Astrocyte (in vitro differentiated cells and primary cell): ENCODE results near the gene CARD11. TPM values are rescaled to one million over a fixed set of nuclear protein-coding genes. Genes with fewer than 3 reads are reported as not detected.

Experiments used
- DNase-seq: peaks from one replicate; pipeline ENCODE4 v3.0.0-alpha.2; 2010; ENCODE audit warnings: low read depth
- FAIRE-seq: peaks from 2 replicates; lab custom pipeline; 2011; peaks lifted over from hg19 to GRCh38; lab: Jason Lieb, UNC
- H2AFZ ChIP-seq: 2 replicates; pipeline ENCODE4 v1.6.0; 2012; ENCODE audit warnings: low read depth, low read length, inconsistent platforms
- H3K27ac ChIP-seq: 2 replicates; pipeline ENCODE4 v1.5.1; 2011; ENCODE audit warnings: low read depth, low read length, inconsistent platforms
- H3K27me3 ChIP-seq: 2 replicates; pipeline ENCODE4 v1.6.0; 2011; ENCODE audit warnings: low read length, inconsistent platforms; ENCODE audit not compliant: insufficient read depth
- H3K36me3 ChIP-seq: 2 replicates; pipeline ENCODE4 v1.5.1; 2011; ENCODE audit warnings: low read length, inconsistent platforms; ENCODE audit not compliant: insufficient read depth
- H3K4me1 ChIP-seq: 2 replicates; pipeline ENCODE4 v1.5.1; 2011; ENCODE audit warnings: low read length, inconsistent platforms; ENCODE audit not compliant: insufficient read depth
- H3K4me2 ChIP-seq: 2 replicates; pipeline ENCODE4 v1.6.0; 2012; ENCODE audit warnings: low read length, inconsistent platforms
- H3K4me3 ChIP-seq: 2 replicates; pipeline ENCODE4 v1.5.1; 2011; ENCODE audit warnings: low read depth, mild to moderate bottlenecking, low read length, inconsistent platforms; ENCODE audit not compliant: insufficient read depth
- H3K79me2 ChIP-seq: 2 replicates; pipeline ENCODE4 v1.6.0; 2012; ENCODE audit warnings: mild to moderate bottlenecking, low read length, inconsistent platforms; ENCODE audit not compliant: insufficient read depth
- H3K9ac ChIP-seq: 2 replicates; pipeline ENCODE4 v1.6.0; 2012; ENCODE audit warnings: mild to moderate bottlenecking, low read length, inconsistent platforms
- H3K9me3 ChIP-seq: 2 replicates; pipeline ENCODE4 v1.5.1; 2012; ENCODE audit warnings: low read depth, mild to moderate bottlenecking, low read length, inconsistent platforms; ENCODE audit not compliant: insufficient read depth
- H4K20me1 ChIP-seq: 2 replicates; pipeline ENCODE4 v1.6.0; 2012; ENCODE audit warnings: low read length, inconsistent platforms; ENCODE audit not compliant: insufficient read depth
- H3K27ac Mint-ChIP-seq: one replicate; pipeline ENCODE4 v1.8.0; 2021; ENCODE audit warnings: mild to moderate bottlenecking, mixed read lengths; ENCODE audit not compliant: unreplicated experiment
- H3K27me3 Mint-ChIP-seq: one replicate; pipeline ENCODE4 v1.8.0; 2021; ENCODE audit warnings: low read depth, mixed read lengths; ENCODE audit not compliant: unreplicated experiment
- H3K36me3 Mint-ChIP-seq: one replicate; pipeline ENCODE4 v1.8.0; 2021; ENCODE audit warnings: low read depth, mixed read lengths; ENCODE audit not compliant: unreplicated experiment
- H3K4me1 Mint-ChIP-seq: one replicate; pipeline ENCODE4 v1.8.0; 2021; ENCODE audit warnings: low read depth, mixed read lengths; ENCODE audit not compliant: unreplicated experiment
- H3K4me3 Mint-ChIP-seq: one replicate; pipeline ENCODE4 v1.8.0; 2021; ENCODE audit warnings: mild to moderate bottlenecking, moderate library complexity, mixed read lengths; ENCODE audit not compliant: unreplicated experiment
- H3K9me3 Mint-ChIP-seq: one replicate; pipeline ENCODE4 v1.8.0; 2021; ENCODE audit warnings: mild to moderate bottlenecking, mixed read lengths; ENCODE audit not compliant: unreplicated experiment
- EZH2 ChIP-seq: IDR thresholded peaks from 2 replicates; pipeline ENCODE4 v1.6.1; 2012; ENCODE audit warnings: mild to moderate bottlenecking, low read length, inconsistent platforms; ENCODE audit not compliant: insufficient read depth
- total RNA-seq: library from RNA; stranded (reverse); gene quantifications from 2 replicates; pipeline ENCODE4 v1.2.1, GENCODE V29; 2021
- TF ChIP-seq, protein P1 (sequence below): IDR thresholded peaks from 2 replicates; pipeline ENCODE4 v1.5.1; 2011; ENCODE audit warnings: low read depth, mild to moderate bottlenecking, inconsistent platforms, low read length, moderate library complexity; ENCODE audit not compliant: insufficient read depth

CARD11 gene
- total RNA-seq, 1 donor from 2014 or later: 9.5 TPM

DNA sequence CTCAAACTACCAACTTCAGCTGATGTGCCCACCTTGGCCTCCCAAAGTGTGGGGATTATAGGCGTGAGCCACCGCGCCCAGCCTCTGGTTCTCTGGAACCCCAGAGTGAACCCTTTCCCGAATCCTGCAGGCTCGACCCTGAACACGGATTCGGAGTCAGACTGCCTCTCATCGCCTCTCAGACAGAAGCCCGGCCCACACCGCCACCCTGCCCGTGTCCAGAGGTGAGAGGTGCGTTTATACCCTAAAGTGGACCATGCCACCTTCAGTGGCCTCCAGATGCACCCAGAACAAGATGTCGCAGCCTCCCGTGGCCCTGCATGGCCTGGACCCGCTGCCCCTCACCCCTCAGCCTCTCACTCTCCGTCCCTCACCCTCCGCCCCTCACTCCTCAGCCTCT lies 134.6 kb downstream of the CARD11 start:
- Mint-ChIP-seq H3K4me1 (no peaks in the 10 kb centered on the region), H3K27ac (no peak overlapping the region), H3K36me3 (no peaks in the 10 kb centered on the region), H3K9me3 (no peaks in the 10 kb centered on the region), H3K27me3 (peaks cover 1% of the 10 kb centered on the region), H3K4me3 (no peak overlapping the region)
- Histone ChIP-seq H3K4me1 (no peaks in the 10 kb centered on the region), H3K79me2 (no peaks in the 10 kb centered on the region), H3K4me3 (no peak overlapping the region), H3K4me2 (no peak overlapping the region), H2AFZ (no peak overlapping the region), H3K27ac (no peak overlapping the region), H3K36me3 (no peaks in the 10 kb centered on the region), H4K20me1 (no peaks in the 10 kb centered on the region), H3K27me3 (no peaks in the 10 kb centered on the region), H3K9me3 (no peaks in the 10 kb centered on the region), H3K9ac (no peak overlapping the region)
- FAIRE-seq (no peak), DNase-seq (no peak)
- no peak for TF ChIP-seq EZH2
- TF ChIP-seq, protein P1, sequence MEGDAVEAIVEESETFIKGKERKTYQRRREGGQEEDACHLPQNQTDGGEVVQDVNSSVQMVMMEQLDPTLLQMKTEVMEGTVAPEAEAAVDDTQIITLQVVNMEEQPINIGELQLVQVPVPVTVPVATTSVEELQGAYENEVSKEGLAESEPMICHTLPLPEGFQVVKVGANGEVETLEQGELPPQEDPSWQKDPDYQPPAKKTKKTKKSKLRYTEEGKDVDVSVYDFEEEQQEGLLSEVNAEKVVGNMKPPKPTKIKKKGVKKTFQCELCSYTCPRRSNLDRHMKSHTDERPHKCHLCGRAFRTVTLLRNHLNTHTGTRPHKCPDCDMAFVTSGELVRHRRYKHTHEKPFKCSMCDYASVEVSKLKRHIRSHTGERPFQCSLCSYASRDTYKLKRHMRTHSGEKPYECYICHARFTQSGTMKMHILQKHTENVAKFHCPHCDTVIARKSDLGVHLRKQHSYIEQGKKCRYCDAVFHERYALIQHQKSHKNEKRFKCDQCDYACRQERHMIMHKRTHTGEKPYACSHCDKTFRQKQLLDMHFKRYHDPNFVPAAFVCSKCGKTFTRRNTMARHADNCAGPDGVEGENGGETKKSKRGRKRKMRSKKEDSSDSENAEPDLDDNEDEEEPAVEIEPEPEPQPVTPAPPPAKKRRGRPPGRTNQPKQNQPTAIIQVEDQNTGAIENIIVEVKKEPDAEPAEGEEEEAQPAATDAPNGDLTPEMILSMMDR: no peak

DNA sequence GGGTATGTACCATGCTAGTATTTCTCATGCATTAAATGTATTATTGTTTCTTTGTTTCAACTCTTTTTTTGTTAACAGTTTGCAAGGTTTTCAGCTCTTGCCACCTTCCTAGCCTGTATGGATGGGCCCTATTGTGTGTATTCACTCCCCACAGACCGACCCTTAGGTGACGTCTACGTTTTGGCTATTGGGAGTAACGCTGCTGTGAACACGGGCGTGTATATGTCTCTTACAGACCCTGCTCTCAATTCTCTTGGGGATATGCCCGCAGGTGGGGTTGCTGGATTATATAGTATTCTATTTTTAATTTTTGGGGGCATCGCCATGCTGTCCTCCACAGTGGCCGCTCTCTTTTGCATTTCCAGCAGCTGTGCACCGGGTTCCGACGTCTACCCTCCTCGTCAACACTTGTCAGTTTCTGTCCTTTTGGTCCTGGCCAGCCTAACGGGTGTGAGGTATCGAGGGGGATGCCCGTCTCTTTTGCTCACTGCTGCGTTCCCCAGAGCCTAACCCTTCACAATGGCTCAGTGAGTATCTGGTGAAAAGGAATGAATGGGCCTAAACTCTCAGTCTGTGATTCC lies 135.5 kb downstream of the CARD11 start:
- TF ChIP-seq, protein P1: no peak
- TF ChIP-seq EZH2: no peak
- DNase-seq: no peak
- H3K9me3 ChIP-seq: no peaks in the 10 kb centered on the region
- no peak overlapping the region for H3K4me3 ChIP-seq
- no peak overlapping the region for H3K27ac ChIP-seq
- Mint-ChIP-seq H3K4me1 (no peaks in the 10 kb centered on the region), H3K27me3 (peaks cover 3% of the 10 kb centered on the region), H3K9me3 (no peaks in the 10 kb centered on the region), H3K27ac (no peak overlapping the region), H3K4me3 (no peak overlapping the region), H3K36me3 (no peaks in the 10 kb centered on the region)
- H3K36me3 ChIP-seq: no peaks in the 10 kb centered on the region
- no peak overlapping the region for H3K9ac ChIP-seq
- H2AFZ ChIP-seq: no peak overlapping the region
- no peaks in the 10 kb centered on the region for H3K27me3 ChIP-seq
- FAIRE-seq: no peak
- H3K4me2 ChIP-seq: no peak overlapping the region
- H3K79me2 ChIP-seq: no peaks in the 10 kb centered on the region
- no peaks in the 10 kb centered on the region for H4K20me1 ChIP-seq
- H3K4me1 ChIP-seq: no peaks in the 10 kb centered on the region

DNA sequence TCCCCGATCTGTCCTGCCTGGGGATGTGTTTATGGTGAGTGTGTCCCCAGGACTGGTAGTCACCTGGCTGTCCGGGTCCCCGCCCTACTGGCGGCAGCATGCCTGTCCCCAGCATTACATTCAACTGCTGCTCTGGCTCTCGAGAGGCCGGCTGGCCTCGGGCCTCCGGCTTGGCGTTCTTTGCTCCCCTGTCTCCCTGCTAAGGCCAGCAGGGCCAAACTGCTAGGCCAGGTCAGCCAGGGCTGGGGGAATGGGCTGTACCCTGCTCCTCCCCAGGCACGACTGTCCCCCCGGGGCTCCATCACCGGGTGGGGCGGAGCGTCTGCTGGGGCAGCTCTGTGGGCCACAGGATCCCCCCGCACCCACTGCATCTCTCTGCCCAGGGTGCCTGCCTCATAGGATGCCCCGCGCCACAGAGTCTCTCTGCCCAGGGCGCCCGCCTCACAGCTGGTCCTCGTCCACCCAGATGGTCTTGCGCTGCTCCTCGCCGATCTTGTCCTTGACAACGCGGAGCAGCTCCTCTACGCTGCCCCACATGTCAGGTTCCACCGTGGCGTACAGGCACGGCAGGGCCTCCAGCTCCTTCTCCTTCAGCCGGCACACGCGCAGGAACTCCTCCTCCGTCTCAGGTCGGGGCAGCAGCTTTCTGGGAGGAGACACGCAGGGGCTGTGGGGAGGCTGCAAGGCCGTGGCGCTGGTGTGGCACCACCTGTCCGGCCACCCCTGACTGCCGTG lies 137.3 kb downstream of the CARD11 start:
- H3K36me3 Mint-ChIP-seq: no peaks in the 10 kb centered on the region
- H4K20me1 ChIP-seq: no peaks in the 10 kb centered on the region
- no peak overlapping the region for H3K4me2 ChIP-seq
- H3K4me3 Mint-ChIP-seq: no peak overlapping the region
- H3K4me1 Mint-ChIP-seq: no peaks in the 10 kb centered on the region
- H3K79me2 ChIP-seq: no peaks in the 10 kb centered on the region
- no peaks in the 10 kb centered on the region for H3K9me3 Mint-ChIP-seq
- TF ChIP-seq, protein P1: no peak
- no peak for TF ChIP-seq EZH2
- H3K36me3 ChIP-seq: no peaks in the 10 kb centered on the region
- H3K4me1 ChIP-seq: no peaks in the 10 kb centered on the region
- H3K27me3 Mint-ChIP-seq: peaks cover 3% of the 10 kb centered on the region
- FAIRE-seq (no peak), DNase-seq (no peak)
- no peak overlapping the region for H3K4me3 ChIP-seq
- H3K27ac Mint-ChIP-seq: no peak overlapping the region
- no peak overlapping the region for H3K27ac ChIP-seq
- no peaks in the 10 kb centered on the region for H3K9me3 ChIP-seq
- H3K9ac ChIP-seq: no peak overlapping the region
- no peaks in the 10 kb centered on the region for H3K27me3 ChIP-seq
- H2AFZ ChIP-seq: no peak overlapping the region
